K562 (cell line): Measurements from ENCODE around the gene HIVEP3. TPM values are rescaled to one million over a fixed set of nuclear protein-coding genes. Genes with fewer than 3 reads are reported as not detected.

ENCODE experiments used
- ATAC-seq: fragments of 200-7000 bp; cut with Tn5 transposase; 3 replicates; pipeline ENCODE4 v1.9.1; 2020; ENCODE audit warnings: moderate library complexity
- BruUV-seq: library from RNA; stranded (reverse); fragments of 400-500 nt; replicated peaks from 2 replicates; lab custom pipeline; 2021; lab: Mats Ljungman, UMichigan
- CTCF ChIA-PET: fragments of 300-600 bp; formaldehyde crosslinking; extraction: SDS; loops from one replicate; lab custom pipeline; 2021; ENCODE audit warnings: low intra/inter-chr PET ratio; lab: Yijun Ruan, JAX
- POLR2A ChIA-PET: fragments of 300-600, 350-650 bp; sonication (Branson Sonifier 250); formaldehyde crosslinking; extraction: SDS; loops from one replicate; lab custom pipeline; 2021; ENCODE audit warnings: antibody characterized with exemption, inconsistent platforms; lab: Yijun Ruan, JAX
- DNase-seq, 4 experiments: peaks; one replicate each; pipeline versions ENCODE4 v3.0.0 to v3.0.0-alpha.2; 2011 to 2018; ENCODE audit warnings: low spot score in 3 of 4, mixed read lengths in 3 of 4; ENCODE audit errors: extremely low read depth in 1 of 4
- FAIRE-seq: peaks from 2 replicates; lab custom pipeline; 2011; peaks lifted over from hg19 to GRCh38; lab: Jason Lieb, UNC
- H2AFZ ChIP-seq: 2 replicates; pipeline ENCODE4 v1.6.0; 2011; ENCODE audit warnings: low read depth, low read length, control low read depth, inconsistent platforms
- H3K27ac ChIP-seq: fragments of 200-600 bp; 3 replicates; pipeline ENCODE4 v1.8.0; 2011; ENCODE audit warnings: low read depth, mild to moderate bottlenecking, control low read depth, inconsistent platforms, low read length, moderate library complexity, mixed read lengths; ENCODE audit errors: extremely low read depth
- H3K27me3 ChIP-seq, 2 experiments: fragments of 300-600 bp in 1 of 2; 2 replicates in 1 of 2; 3 replicates in 1 of 2; pipeline versions ENCODE4 v1.6.0 to v1.8.0; 2011; ENCODE audit warnings: inconsistent platforms in 2 of 2, low read length in 2 of 2, mild to moderate bottlenecking in 1 of 2, mixed read lengths in 1 of 2, moderate library complexity in 1 of 2; ENCODE audit not compliant: control insufficient read depth in 2 of 2, insufficient read depth in 2 of 2
- H3K36me3 ChIP-seq: fragments of 300-600 bp; 3 replicates; pipeline ENCODE4 v1.8.0; 2011; ENCODE audit warnings: mild to moderate bottlenecking, low read length, inconsistent platforms; ENCODE audit not compliant: control insufficient read depth, insufficient read depth
- H3K4me1 ChIP-seq, 2 experiments: fragments of 200-600 bp in 1 of 2; replicated peaks in 1 of 2; 2 replicates in 1 of 2; 3 replicates in 1 of 2; pipeline versions ENCODE4 v1.5.1 to v1.8.0; 2011; ENCODE audit warnings: inconsistent platforms in 2 of 2, low read length in 2 of 2, mild to moderate bottlenecking in 1 of 2, mixed read lengths in 1 of 2, moderate library complexity in 1 of 2; ENCODE audit not compliant: control insufficient read depth in 2 of 2, insufficient read depth in 2 of 2
- H3K4me2 ChIP-seq: 2 replicates; pipeline ENCODE4 v1.6.1; 2011; ENCODE audit warnings: low read length, control low read depth, inconsistent platforms, mixed read lengths; ENCODE audit not compliant: insufficient read depth
- H3K4me3 ChIP-seq: fragments of 200-600 bp; sonication (generic), shearing (Covaris generic); 2 replicates; pipeline ENCODE4 v1.5.1; 2016; ENCODE audit warnings: control low read depth, inconsistent platforms
- H3K79me2 ChIP-seq: fragments of 200-600 bp; 3 replicates; pipeline ENCODE4 v1.8.0; 2011; ENCODE audit warnings: low read length, inconsistent platforms; ENCODE audit not compliant: control insufficient read depth, insufficient read depth
- H3K9ac ChIP-seq, 2 experiments: 2 replicates each; pipeline versions ENCODE4 v1.6.0 to v1.6.1; 2011; ENCODE audit warnings: low read depth in 2 of 2, low read length in 2 of 2, control low read depth in 1 of 2, inconsistent platforms in 1 of 2, mild to moderate bottlenecking in 1 of 2, mixed read lengths in 1 of 2; ENCODE audit not compliant: insufficient read depth in 1 of 2
- H3K9me1 ChIP-seq: one replicate; pipeline ENCODE4 v1.6.0; 2011; ENCODE audit warnings: inconsistent platforms, mild to moderate bottlenecking, low read length, moderate library complexity; ENCODE audit not compliant: control insufficient read depth, insufficient read depth
- H3K9me3 ChIP-seq: replicated peaks from 2 replicates; pipeline ENCODE4 v1.5.1; 2011; ENCODE audit warnings: low read depth, low read length, inconsistent platforms; ENCODE audit not compliant: control insufficient read depth, insufficient read depth
- H4K20me1 ChIP-seq: replicated peaks from 2 replicates; pipeline ENCODE4 v1.6.1; 2011; ENCODE audit warnings: low read length, inconsistent platforms, mixed read lengths; ENCODE audit not compliant: control insufficient read depth, insufficient read depth
- ARID1B ChIP-seq: fragments of 450-650 bp; IDR thresholded peaks from 2 replicates; pipeline ENCODE4 v1.6.1; 2016; ENCODE audit warnings: antibody characterized with exemption, mild to moderate bottlenecking, inconsistent platforms
- CBFA2T2 ChIP-seq: fragments of 450-650 bp; conservative IDR thresholded peaks from 2 replicates; pipeline ENCODE4 v1.6.1; 2017; ENCODE audit warnings: mild to moderate bottlenecking
- CLOCK ChIP-seq: fragments of 250-450 bp; sonication (Bioruptor Pico); IDR thresholded peaks from 2 replicates; pipeline ENCODE4 v1.4.0; 2020; ENCODE audit warnings: mild to moderate bottlenecking, moderate library complexity, borderline replicate concordance
- CTBP1 ChIP-seq: fragments of 450-650 bp; IDR thresholded peaks from 2 replicates; pipeline ENCODE4 v1.6.1; 2016; ENCODE audit warnings: borderline replicate concordance
- ETV5 ChIP-seq: sonication (generic); formaldehyde crosslinking; IDR thresholded peaks from 2 replicates; pipeline ENCODE4 v1.4.0; 2020; ENCODE audit warnings: low read depth, mild to moderate bottlenecking, missing genetic modification reagents
- PTBP1 ChIP-seq: fragments of 200-400 bp; formaldehyde crosslinking; IDR thresholded peaks from 2 replicates; pipeline ENCODE4 v1.6.1; 2017; ENCODE audit warnings: low read depth, low read length
- SMC3 ChIP-seq: conservative IDR thresholded peaks from 2 replicates; pipeline ENCODE4 v1.6.1; 2011; ENCODE audit warnings: low read depth, low read length, improper control_type of control experiment; ENCODE audit not compliant: insufficient read depth
- STAT5B ChIP-seq: fragments of 250-450 bp; sonication (Bioruptor Pico); IDR thresholded peaks from 2 replicates; pipeline ENCODE4 v1.8.0; 2021; ENCODE audit warnings: mild to moderate bottlenecking, inconsistent platforms
- ZC3H8 ChIP-seq: fragments of 450-650 bp; IDR thresholded peaks from 2 replicates; pipeline ENCODE4 v1.6.1; 2017
- ZKSCAN1 ChIP-seq: fragments of 150-350 bp; IDR thresholded peaks from 2 replicates; pipeline ENCODE4 v1.6.1; 2016; ENCODE audit warnings: low read depth, low read length
- ZNF217 ChIP-seq: sonication (generic); formaldehyde crosslinking; IDR thresholded peaks from 2 replicates; pipeline ENCODE4 v1.8.0; 2022; ENCODE audit warnings: mild to moderate bottlenecking, missing genetic modification reagents
- ZNF518B ChIP-seq: fragments of 250-450 bp; sonication (Bioruptor Pico); IDR thresholded peaks from 2 replicates; pipeline ENCODE4 v1.5.0; 2021; ENCODE audit warnings: mild to moderate bottlenecking, moderate library complexity
- WGBS: fragments of 100-300 bp; shearing (Covaris generic); methylation state at CpG from one replicate; pipeline ENCODE4 v1.1.6; 2016; ENCODE audit warnings: low coverage, mixed read lengths; ENCODE audit not compliant: insufficient coverage; ENCODE audit errors: missing lambda C conversion rate; 5-methylcytosine and 5-hydroxymethylcytosine counted together
- in situ Hi-C: fragments of 300-500 bp; cut with MboI; formaldehyde crosslinking; loops from 4 replicates; pipeline ENCODE4 v1.15.0; 2018; ENCODE audit warnings: inconsistent platforms, mixed read lengths
- intact Hi-C: fragments of 100-400 bp; cut with micrococcal nuclease; formaldehyde crosslinking; loops from 2 replicates; pipeline ENCODE4 v1.14.2; 2022
- polyA plus RNA-seq, 8 experiments: library from polyadenylated mRNA; depleted of rRNA in 4 of 8; stranded (reverse) in 5 of 8; unstranded in 3 of 8; fragments of >200 nt; fragmentation: Nextera tagmentation in 2 of 8; fragmentation: Illumina TruSeq in 1 of 8; extraction: Ambion mirVana in 2 of 8; extraction: Trizol in 1 of 8; gene quantifications; 2 replicates each; pipeline versions ENCODE4 v1.2.1 to v1.2.3, GENCODE V29; 2011 to 2014; ENCODE audit warnings: inconsistent platforms in 1 of 8, missing spikeins in 1 of 8
- total RNA-seq, 7 experiments: library from RNA; depleted of rRNA in 6 of 7; stranded (reverse); fragments of >200 nt in 6 of 7; fragmentation: Illumina TruSeq in 2 of 7; extraction: Trizol in 2 of 7; gene quantifications; 2 replicates each; pipeline versions ENCODE4 v1.2.1 to v1.2.3, GENCODE V29; 2011 to 2021; ENCODE audit warnings: low replicate concordance in 1 of 7
- TF ChIP-seq, protein P1 (sequence below): IDR thresholded peaks from 3 replicates; pipeline ENCODE4 v1.6.1; 2011; ENCODE audit warnings: borderline replicate concordance, mild to moderate bottlenecking, moderate library complexity; ENCODE audit not compliant: insufficient read length; ENCODE audit errors: extremely low read depth

HIVEP3 gene
- total and polyA plus RNA-seq, 9 of the 15 experiments (the other 6 are each of a cell fraction or from before 2014, with no cell fraction given) = 0.09 to 0.58 (median 0.34) TPM; not detected in 1

DNA sequence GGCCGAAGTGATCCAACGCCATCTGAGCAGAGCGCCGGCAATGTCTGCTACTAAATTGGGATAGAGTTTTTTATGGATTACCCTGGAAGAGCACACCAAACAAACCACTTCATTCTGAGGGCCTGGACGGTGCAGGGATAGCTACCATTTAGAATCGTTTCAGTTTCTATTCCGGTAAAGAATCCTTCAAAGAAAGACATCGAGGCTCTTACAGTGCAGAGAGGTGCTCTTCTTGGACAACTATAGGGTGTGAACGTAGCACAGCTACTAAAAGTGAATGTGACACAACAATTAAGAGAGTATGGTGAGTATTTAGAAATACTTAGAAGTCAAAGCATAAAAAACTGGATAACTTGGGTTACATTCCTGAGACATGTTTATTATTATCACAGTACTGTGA lies 16.1 kb downstream of the HIVEP3 start (continued):
- TF ChIP-seq CLOCK (CRISPR knock-in tag) = no peak
- no peak for TF ChIP-seq ZNF217 (CRISPR knock-in tag)
- no peak for TF ChIP-seq CBFA2T2
- no peak for TF ChIP-seq STAT5B (CRISPR knock-in tag)

GRCh38 chr1:41902159-41902577 lies 16.6 kb downstream of the HIVEP3 start:
- no peak overlapping the region for H3K4me3 ChIP-seq
- no peak overlapping the region for H3K9ac ChIP-seq
- ChIA-PET POLR2A (interaction anchor here (0.6 to 1.2 kb wide), 2 partner anchors 10 to 223 kb away, joined by 3 to 6 read pairs; no protein-coding TSS in a partner anchor), CTCF (no interaction called here)
- H4K20me1 ChIP-seq = no peaks in the 10 kb centered on the region
- no peak overlapping the region for H2AFZ ChIP-seq
- no peak overlapping the region for H3K4me2 ChIP-seq
- no peak for FAIRE-seq
- DNase-seq = peak in 2 of 4 experiments; percentile 22 to 24
- no peaks in the 10 kb centered on the region for H3K9me1 ChIP-seq
- WGBS = 0% methylated on average over 3 of the region's 3 CpGs
- no peaks in the 10 kb centered on the region for H3K9me3 ChIP-seq
- peak; percentile 16; the same call in 1 of the 3 replicates for ATAC-seq
- BruUV-seq = no TSS peak
- no peaks in the 10 kb centered on the region for H3K79me2 ChIP-seq
- H3K27ac ChIP-seq = no peak overlapping the region
- in situ Hi-C loops (no loop called here), intact Hi-C loops (no loop called here)
- H3K27me3 ChIP-seq = peaks cover 3 to 22% of the 10 kb centered on the region in 2 experiments; a peak in 4 of 5 replicates
- H3K4me1 ChIP-seq = peaks cover 0 to 14% of the 10 kb centered on the region in 2 experiments; a peak in 2 of 5 replicates
- no peaks in the 10 kb centered on the region for H3K36me3 ChIP-seq
- TF ChIP-seq ZC3H8 (no peak), ZNF518B (CRISPR knock-in tag) (no peak), PTBP1 (no peak), ARID1B (peak; percentile 47; the same call in 1 of the 2 replicates), ETV5 (CRISPR knock-in tag) (peak; percentile 76), CTBP1 (no peak), ZKSCAN1 (no peak), SMC3 (no peak)
- TF ChIP-seq, protein P1, sequence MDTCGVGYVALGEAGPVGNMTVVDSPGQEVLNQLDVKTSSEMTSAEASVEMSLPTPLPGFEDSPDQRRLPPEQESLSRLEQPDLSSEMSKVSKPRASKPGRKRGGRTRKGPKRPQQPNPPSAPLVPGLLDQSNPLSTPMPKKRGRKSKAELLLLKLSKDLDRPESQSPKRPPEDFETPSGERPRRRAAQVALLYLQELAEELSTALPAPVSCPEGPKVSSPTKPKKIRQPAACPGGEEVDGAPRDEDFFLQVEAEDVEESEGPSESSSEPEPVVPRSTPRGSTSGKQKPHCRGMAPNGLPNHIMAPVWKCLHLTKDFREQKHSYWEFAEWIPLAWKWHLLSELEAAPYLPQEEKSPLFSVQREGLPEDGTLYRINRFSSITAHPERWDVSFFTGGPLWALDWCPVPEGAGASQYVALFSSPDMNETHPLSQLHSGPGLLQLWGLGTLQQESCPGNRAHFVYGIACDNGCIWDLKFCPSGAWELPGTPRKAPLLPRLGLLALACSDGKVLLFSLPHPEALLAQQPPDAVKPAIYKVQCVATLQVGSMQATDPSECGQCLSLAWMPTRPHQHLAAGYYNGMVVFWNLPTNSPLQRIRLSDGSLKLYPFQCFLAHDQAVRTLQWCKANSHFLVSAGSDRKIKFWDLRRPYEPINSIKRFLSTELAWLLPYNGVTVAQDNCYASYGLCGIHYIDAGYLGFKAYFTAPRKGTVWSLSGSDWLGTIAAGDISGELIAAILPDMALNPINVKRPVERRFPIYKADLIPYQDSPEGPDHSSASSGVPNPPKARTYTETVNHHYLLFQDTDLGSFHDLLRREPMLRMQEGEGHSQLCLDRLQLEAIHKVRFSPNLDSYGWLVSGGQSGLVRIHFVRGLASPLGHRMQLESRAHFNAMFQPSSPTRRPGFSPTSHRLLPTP = no peak
